Kidney capillary endothelial cell (primary cell): Measurements from ENCODE around the gene CSNK2B.
"Not testable (repeated sequence)": the region's sequence is repeated elsewhere in the genome, so short reads cannot be mapped to it uniquely, and the experiment has no call there.

Source experiments
- DNase-seq: peaks from one replicate; pipeline ENCODE4 v3.0.0-alpha.2; 2018; ENCODE audit warnings: low spot score

CSNK2B gene

DNA sequence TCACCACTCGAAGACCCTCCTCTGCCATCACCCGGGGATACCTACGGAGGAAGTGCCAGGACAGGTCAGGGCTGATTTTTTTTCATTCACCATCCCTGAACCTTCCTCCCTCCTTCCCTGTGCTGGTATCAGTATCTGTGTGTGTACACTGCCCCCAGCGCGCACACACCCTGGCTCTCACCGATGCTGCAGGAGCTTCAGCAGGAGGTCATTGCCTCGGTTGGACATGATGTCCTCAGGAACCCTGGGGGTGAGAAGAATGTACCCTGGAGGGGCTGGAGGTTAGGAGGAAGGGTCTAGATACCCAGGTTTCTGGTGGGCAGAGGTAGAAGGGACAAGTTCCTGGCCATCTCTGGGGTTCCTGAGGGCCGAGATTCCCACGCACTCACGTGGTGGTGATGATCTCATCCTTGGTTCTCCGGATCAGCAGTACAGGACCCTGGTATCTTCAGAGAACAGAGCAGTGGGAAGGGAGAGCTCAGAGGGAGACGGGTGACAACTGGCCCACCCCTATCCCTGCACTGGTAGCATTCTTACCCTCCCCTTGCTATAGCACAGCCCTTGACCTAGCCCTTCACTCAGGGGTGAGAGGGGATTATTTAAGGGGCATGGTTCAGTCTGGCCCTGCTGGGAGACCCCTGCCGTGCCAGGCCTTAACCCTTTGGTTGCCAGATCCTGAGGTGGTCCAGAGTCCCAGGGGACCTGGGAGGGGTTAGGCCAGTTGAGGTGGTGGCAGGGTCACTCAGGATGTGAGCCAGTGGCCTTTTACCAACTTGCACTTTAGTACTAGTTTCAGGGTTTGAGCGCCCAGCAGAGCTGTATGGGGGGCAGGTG is 22.2 kb downstream of the CSNK2B start:
- DNase-seq: no peak

- no peak for DNase-seq
These were observed 23.6 kb downstream of the CSNK2B start for GRCh38 chr6:31689249-31690110.

GRCh38 chr6:31690231-31691077 is 24.6 kb downstream of the CSNK2B start:
- DNase-seq: no peak

DNA sequence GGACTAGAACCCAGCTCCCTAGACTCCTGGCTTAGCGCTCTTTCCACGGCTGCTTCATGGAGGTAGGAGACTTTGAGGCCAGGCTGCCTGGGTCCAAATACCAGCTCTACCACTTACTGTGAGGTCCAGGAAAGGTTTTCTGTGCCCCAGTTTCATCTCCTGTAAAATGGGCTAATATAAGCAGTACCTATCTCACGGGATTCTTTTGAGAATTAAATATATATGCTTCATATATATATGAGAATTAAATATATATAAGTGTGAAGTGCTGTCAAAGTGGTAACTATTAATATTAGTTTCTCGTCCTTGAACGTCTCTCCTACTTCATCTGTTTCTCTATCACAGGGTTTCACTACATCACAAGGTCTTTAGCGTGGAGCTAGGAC is 25.2 kb downstream of the CSNK2B start:
- no peak for DNase-seq

GRCh38 chr6:31691564-31692108 is 25.8 kb downstream of the CSNK2B start:
- DNase-seq: no peak

DNA sequence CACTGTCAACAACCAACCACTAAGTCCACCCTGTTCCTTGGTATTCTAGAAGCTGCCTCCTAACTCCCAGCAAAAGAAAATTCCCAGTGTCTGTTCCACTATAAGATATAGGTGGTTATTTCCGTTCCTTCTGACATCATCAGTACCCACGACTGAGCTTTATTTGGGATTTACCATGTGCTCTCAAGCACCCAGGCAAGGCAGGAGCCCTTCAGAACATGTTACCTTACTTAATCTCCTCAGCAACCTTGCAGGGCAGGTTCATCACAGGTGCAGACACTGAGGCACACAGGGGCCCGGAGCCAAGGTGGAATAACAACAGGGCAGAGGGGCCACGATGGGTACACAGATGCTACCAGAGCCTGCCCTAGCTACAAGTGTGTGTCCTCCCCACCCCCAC is 26.5 kb downstream of the CSNK2B start:
- no peak for DNase-seq

GRCh38 chr6:31692886-31693285 is 27.0 kb downstream of the CSNK2B start:
- DNase-seq: no peak

GRCh38 chr6:31693535-31693934 is 27.7 kb downstream of the CSNK2B start:
- DNase-seq: no peak

DNA sequence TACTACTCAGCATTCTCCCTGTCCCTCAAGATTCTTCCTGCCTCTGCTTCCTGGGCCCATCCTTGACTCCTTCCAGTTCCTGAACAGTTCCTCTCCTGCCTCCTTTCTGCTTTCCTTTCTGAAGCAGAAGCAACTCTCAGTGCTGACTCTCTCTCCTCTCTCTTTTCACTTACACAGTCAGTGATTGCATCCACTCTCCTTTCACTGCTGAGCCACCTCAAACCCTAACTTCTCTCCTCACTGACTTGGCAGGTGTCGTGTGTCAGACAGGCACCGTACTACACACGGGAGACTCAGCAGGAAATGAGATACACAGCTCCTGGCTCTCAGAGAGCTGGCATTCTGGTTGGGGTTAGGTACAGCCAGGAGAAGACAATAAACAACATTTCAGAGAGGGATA is 31.7 kb downstream of the CSNK2B start:
- no peak for DNase-seq

DNA sequence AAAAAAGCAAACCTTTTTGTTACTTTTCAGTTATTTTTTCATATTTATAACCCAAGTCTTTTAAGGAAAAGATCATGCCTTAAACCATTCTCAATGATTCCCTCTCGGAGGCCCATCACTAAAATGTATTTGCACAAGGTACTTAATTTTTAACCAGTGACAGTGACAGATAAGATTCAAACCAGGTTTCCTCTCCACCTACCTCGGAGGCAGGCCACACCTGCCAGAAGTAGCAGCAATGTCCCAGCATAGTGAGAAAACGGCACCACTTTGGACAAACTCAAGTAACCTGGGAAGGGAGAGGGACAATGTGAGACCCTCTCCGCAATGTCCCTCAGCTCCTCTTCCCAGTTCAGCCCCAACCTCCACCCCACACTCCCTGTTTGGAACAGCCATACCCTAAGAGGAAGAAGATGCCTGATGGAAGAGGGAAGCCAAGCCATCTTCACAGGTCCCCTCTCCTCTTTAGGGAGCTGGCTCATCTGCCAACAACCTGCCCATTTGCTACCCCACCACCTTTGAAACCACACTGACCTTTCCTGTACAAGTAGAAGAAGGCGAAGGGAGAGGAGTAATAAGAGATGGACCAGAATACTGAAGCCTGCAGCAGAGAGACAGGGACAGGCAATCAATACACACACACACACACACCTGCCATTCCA is 35.0 kb downstream of the CSNK2B start:
- no peak for DNase-seq

DNA sequence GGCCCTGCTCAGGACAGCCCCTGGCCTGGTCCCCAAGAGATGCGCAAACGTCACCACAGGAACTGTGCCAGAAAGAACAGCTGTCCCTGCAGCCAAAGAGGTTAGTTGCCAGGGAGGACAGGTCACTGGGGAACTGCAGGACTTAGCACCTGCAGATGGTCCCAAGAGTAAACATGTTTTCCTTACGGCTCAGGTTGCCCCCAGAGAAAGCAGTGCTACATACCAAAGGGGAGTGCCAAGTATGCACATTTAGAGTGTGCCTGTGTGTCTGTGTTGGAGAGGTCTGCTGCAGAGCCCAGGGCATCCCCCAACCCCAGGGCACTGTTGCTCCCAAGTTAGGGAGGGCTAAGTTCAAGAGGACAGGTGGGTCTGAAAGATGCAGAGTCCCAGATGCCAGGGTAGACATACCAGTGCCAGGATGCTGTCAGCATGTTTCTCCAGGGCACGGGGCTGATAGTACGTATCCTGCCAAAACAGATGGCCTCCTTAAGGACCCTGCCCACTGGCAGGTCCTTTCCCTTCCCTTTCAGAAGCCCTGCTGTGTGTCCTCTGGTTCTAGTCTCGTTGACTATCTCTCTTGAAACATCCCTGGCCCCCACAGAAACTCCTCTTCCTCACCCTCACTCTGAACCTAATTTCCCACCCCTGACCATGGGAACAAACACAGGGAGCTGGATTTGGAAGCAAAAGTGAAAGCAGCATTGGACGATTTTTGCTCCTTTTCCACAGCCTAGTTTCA is 36.0 kb downstream of the CSNK2B start:
- no peak for DNase-seq

DNA sequence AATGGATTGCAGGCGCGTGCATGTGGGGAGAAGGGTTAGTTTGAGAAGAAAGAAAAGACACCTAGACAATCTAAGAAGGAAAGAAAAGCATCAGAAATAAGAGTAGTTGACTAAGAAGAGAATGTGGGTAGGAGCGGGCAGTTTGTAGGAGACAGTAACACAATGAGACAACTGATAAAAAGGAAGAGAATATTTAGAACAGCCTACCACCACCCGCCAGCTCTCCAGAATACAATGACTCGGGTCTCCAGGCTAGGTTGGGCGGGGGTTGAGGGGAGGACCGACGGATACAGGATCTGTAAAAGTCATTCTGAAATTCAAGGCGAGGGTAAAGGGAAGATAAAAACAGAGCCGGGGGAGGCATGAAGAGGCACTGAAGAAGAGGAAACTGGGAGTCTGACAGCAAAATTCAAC is 36.5 kb downstream of the CSNK2B start:
- no peak for DNase-seq

DNA sequence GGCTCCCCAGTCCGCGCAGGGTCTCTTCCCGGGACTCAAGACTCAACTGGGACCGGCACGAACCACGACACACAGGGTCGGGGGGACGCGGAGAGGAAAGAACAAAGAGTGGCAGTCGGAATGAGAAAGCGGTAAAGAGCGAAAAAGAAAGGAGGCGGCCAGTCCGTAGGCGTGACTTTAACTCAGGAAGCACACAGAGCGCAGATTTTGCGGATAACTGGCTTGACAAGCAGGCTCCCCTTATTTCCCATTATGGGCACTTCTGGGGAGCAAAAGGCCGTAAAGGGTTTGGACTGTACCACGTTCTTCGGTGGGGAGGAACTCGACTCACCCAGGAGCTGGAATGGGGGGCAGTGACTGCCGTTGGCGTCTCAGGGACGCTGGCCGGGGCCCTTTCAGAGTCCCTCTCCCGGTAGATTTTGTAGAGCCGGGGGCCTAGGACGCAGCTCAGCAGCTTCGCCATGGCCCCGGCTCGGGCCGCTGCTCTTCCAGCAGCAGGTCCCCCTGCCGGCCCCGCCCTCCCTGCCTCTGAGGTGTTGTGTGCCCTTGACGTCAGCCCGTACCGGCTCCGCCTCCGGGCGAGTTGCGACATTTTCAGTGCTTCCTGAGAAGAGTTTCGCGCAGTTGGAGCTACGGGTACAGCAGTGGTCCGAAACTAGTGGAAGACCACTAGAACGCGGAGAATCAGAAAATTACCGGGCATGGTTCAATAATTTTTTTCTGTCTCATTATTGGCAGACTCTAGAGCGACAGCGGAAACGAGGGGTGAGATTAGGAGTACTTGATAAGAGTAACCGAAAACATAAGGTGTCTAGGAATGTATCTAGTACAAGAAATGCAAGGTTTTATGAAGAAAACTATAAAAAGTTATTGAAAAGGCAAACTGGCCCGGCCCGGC is 37.2 kb downstream of the CSNK2B start, which contains the start of gene ABHD16A:
Gene ABHD16A (minus strand): TSS at position 506 of the 898 bp plus-strand sequence. CDS start 43 bp downstream, at position 463.
- DNase-seq: peak; percentile 97

- DNase-seq: no peak
These were observed 40.1 kb downstream of the CSNK2B start for GRCh38 chr6:31705931-31706330.

DNA sequence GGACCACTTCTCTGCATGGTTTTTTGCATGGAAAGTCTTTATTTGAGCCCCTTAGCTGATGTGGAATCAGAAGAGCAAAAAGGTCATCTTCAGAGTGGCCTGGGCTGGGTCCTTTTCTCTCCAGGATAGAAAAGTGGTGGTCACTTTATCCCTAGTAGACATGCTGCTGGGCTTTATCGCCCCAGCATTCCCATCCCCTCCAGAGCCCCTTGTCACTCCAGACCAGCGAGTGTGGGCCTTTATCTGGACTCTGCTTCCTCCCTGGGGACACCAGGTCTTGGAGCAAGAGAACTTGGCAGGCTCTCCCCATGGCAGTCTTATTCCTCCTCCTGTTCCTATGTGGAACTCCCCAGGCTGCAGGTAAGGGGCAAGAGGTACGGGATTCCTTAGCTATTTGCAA is 40.7 kb downstream of the CSNK2B start, which contains the start of gene LY6G6F:
Gene LY6G6F (plus strand): TSS at position 268 of the 400 bp plus-strand sequence. CDS start 41 bp downstream, at position 309.
- DNase-seq: no peak

DNA sequence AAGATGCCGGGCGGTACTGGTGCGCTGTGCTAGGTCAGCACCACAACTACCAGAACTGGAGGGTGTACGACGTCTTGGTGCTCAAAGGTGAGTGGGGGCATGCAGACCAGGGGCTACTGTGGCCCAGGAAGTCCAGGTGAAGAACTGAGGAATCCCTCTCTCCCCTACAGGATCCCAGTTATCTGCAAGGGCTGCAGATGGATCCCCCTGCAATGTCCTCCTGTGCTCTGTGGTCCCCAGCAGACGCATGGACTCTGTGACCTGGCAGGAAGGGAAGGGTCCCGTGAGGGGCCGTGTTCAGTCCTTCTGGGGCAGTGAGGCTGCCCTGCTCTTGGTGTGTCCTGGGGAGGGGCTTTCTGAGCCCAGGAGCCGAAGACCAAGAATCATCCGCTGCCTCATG is 41.8 kb downstream of the CSNK2B start:
- DNase-seq: no peak

DNA sequence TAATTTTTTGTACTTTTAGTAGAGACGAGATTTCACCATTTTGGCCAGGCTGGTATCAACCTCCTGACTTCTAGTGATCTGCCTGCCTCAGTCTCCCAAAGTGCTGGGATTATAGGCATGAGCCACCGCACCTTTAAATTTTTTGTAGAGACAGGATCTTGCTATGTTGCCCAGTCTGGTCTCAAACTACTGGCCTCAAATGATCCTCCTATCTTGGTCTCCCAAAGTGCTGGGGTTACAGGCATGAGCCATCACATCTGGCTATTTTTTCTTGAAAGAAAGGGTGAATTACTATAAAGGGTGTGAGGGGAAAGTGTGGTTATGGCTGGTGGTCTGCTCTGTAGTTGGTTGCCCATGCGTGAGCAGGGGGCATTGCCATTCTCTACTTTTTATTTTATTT is 42.3 kb downstream of the CSNK2B start:
- no peak for DNase-seq

DNA sequence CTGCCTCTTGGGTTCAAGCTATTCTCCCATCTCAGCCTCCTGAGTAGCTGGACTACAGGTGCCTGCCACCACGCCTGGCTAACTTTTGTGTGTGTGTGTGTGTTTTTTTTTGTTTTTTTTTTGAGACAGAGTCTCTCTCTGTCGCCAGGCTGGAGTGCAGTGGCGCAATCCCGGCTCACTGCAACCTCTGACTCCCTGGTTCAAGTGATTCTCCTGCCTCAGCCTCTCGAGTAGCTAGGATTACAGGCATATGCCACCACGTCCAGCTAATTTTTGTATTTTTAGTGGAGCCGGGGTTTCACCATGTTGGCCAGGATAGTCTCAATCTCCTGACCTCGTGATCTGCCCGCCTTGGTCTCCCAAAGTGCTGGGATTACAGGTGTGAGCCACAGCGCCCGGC is 43.3 kb downstream of the CSNK2B start:
- DNase-seq: not testable (repeated sequence)

DNA sequence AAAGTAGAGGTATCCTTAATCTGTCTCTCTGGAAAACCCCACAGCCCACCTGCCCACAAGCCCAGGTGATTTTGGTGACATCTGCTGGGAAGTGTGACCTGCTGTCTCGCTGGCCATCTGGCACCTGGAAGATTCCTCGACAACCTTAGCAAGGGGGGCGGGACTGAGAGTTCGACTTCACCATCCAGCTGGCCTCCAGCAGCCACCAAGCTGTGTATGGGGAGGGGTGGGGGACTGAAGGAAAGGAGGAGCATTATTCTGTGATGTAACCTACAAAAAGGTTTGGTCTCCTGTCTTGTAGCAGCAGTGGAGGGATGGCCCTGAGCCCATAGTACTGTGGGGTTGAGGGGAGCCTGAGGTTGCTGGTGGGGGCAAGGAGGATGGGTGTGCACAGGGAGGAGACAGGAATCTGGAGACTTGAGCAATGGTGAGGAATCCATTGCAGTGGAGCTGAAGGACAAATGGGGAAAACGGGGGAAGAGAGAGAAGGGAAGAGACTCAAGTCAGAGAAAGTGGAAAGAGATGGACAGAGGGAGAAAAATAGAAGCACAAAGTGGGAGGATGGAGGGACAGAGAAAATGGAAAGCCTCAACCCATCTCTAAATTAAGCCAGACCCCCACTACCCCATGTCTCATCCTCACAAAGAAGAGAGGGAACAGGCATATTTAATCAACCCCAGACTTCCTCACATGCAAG is 44.8 kb downstream of the CSNK2B start:
- no peak for DNase-seq
